ENCODE measurements around the gene MMS22L. TPM values are rescaled to one million over a fixed set of nuclear protein-coding genes. Genes with fewer than 3 reads are reported as not detected.

MMS22L gene
- total and polyA plus RNA-seq, 2 experiments from 2014 or later: 11.7 to 49.5 TPM

- Mint-ChIP-seq H3K27ac (no peak overlapping the region), H3K27me3 (ENCODE audit: insufficient read depth, low read depth, poor library complexity) (peaks cover 2% of the 10 kb centered on the region), H3K4me1 (peaks cover 5% of the 10 kb centered on the region; the same call in 1 of the 3 replicates), H3K4me3 (no peak overlapping the region), H3K9me3 (no peaks in the 10 kb centered on the region), H3K36me3 (ENCODE audit: low read depth) (no peaks in the 10 kb centered on the region)
- Histone ChIP-seq H3K9me2 (ENCODE audit: insufficient read depth) (no peaks in the 10 kb centered on the region), H3K4me2 (no peak overlapping the region), H3K27me3 (ENCODE audit: insufficient read depth) (no peaks in the 10 kb centered on the region), H3K79me2 (replicated peaks; ENCODE audit: insufficient read depth) (no peaks in the 10 kb centered on the region), H4K20me1 (replicated peaks; ENCODE audit: insufficient read depth) (no peaks in the 10 kb centered on the region), H3K36me3 (ENCODE audit: insufficient read depth) (no peaks in the 10 kb centered on the region), H2AFZ (no peak overlapping the region), H3K27ac (ENCODE audit: low read depth) (no peak overlapping the region), H3K4me1 (ENCODE audit: insufficient read depth) (peaks cover 8% of the 10 kb centered on the region; the same call in 1 of the 2 replicates), H3F3A (replicated peaks; ENCODE audit: low read depth) (no peaks in the 10 kb centered on the region), H3K4me3 (no peak overlapping the region)
- no peak for DNase-seq (ENCODE audit: low spot score)
- no peak for TF ChIP-seq POLR2AphosphoS5 (IDR thresholded peaks at IDR 0.05; ENCODE audit: low read depth)
- TF ChIP-seq REST (IDR thresholded peaks at IDR 0.05; ENCODE audit: unreplicated experiment): no peak
- no peak for TF ChIP-seq EZH2 (IDR thresholded peaks at IDR 0.05; ENCODE audit: low read depth, unreplicated experiment)
- TF ChIP-seq JUNB (IDR thresholded peaks at IDR 0.05; ENCODE audit: unreplicated experiment): no peak
- TF ChIP-seq ZNF114 (CRISPR knock-in tag; IDR thresholded peaks at IDR 0.05): no peak
- TF ChIP-seq EZH2phosphoT487 (IDR thresholded peaks at IDR 0.05; ENCODE audit: unreplicated experiment): no peak
- TF ChIP-seq CTCF (conservative IDR thresholded peaks at IDR 0.05; ENCODE audit: low read depth in 2 of 2): no peak
- TF ChIP-seq CREB1 (CRISPR knock-in tag; IDR thresholded peaks at IDR 0.05; ENCODE audit: low read depth): no peak
- TF ChIP-seq ZNF462 (CRISPR knock-in tag; IDR thresholded peaks at IDR 0.05): no peak
- TF ChIP-seq ETS1 (IDR thresholded peaks at IDR 0.05): no peak
- no peak for ATAC-seq
Observed at GRCh38 chr6:97092673-97093305, 190.2 kb downstream of the MMS22L start.

All from GM23338 (cell line).